T follicular helper cell (primary cell): ENCODE results near the gene ZNF684.
"Not testable (repeated sequence)": the region's sequence is repeated elsewhere in the genome, so short reads cannot be mapped to it uniquely, and the experiment has no call there.

Experiments
- DNase-seq: peaks from one replicate; pipeline ENCODE4 v3.0.0-alpha.2; 2020; ENCODE audit warnings: low read depth

Gene ZNF684

DNA sequence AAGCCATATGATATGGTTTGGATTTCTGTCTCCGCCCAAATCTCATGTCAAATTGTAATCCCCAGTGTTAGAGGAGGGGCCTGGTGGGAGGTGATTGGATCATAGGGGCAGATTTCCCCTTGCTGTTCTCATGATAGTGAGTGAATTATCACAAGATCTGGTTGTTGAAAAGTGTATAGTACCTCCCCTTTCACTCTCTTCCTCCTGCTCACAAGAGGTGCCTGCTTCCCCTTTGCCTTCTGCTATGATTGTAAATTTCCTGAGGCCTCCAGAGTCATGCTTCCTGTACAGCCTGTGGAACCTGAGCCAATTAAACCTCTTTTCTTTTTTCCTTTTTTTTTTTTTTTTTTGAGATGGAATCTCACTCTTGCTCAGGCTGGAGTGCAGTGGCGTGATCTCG is 43.4 kb downstream of the ZNF684 start:
- DNase-seq = not testable (repeated sequence)

DNA sequence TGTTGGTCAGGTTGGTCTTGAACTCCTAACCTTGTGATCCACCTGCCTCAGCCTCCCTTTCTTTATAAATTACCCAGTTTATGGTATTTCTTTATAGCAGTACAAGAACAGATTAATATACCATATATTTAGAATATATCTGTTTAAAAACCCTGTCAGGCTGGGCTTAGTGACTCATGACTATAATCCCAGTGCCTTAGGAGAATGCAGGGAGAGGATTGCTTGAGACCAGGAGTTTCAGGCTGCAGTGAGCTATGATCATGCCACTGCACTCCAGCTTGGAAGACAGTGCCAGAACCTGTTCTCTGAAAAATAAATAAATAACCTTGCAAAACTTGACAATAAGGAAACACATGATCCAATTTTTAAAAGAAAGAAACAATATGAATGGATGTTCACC is 43.9 kb downstream of the ZNF684 start:
- no peak for DNase-seq

DNA sequence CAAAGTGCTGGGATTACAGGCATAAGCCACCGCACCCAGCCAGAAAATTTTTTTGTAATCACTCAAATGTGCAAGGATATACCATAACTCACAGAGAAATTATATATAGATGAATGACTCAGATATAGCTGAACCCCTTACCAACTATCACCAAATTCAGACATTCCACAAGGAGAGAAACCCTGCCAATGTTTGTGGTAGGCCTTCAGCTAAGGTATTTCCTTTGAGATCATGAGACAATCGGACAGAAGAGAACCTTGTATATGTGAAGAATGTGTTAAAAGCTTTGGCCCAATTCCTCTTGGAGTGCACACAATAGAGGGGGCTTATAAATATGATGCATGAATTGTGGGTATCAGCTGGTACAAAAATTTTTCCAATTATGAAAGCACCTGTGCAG is 50.7 kb downstream of the ZNF684 start:
- no peak for DNase-seq

DNA sequence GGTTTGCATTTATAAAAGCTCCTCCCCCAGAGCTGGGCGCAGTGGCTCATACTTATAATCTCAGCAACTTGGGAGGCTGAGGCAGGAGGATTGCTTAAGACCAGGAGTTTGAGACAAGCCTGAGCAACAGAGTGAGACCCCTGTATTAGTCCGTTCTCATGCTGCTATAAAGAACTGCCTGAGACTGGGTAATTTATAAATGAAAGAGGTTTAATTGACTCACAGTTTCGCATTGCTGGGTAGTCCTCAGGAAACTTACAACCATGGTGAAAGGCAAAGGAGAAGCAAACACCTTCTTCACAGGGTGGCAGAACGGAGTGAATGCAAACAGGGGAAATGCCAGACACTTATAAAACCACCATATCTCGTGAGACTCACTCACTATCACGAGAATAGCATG is 52.5 kb downstream of the ZNF684 start:
- DNase-seq = no peak

DNA sequence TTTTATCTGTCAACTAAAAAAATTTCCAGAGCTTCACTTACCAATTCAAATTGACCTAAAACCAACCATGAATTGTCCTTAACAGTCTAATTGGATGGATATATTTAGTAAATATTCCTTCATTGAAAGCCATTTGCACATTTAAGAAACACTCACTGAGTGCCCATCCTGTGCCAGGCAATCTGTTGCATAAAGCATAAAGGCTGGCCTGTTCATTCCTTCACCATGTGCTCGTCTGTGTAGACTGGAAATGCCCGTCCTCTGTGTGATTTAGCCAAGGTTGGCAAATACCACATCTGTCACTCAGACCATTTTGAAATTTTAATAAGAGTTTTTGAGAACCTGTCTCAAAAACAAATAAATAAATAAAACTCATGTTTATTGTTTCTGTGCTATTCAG is 57.1 kb downstream of the ZNF684 start:
- no peak for DNase-seq

DNA sequence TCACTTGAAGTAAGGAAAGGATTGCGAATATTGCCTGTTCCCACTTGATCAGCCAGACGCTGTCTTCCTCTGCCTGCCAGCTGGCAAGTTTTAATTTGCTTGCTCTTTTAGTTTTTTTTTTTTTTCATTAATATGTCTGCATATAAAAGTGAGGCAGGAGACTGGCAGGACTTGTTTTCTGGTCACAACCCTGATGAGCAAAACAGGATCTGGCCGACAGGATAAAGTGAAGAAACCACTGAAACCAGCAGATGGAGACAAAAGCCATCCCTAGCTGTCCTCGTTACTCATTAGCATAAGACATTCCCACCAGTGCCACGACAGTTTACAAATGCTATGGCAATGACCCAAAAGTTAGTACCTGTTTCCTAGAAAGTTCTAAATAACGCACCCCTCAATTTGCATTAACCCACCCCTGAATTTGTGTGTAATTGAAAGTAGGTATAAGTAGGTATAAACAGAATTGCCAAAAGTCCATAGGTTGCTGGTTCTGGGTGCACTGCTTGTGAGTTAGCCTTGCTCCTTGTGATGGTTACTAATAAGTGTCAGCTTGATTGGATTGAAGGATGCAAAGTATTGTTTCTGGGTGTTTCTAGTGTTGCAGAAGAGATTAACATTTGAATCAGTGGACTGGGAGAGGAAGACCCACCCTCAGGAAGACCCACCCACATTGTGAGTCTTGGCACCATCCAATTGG is 60.8 kb downstream of the ZNF684 start:
- DNase-seq = no peak

DNA sequence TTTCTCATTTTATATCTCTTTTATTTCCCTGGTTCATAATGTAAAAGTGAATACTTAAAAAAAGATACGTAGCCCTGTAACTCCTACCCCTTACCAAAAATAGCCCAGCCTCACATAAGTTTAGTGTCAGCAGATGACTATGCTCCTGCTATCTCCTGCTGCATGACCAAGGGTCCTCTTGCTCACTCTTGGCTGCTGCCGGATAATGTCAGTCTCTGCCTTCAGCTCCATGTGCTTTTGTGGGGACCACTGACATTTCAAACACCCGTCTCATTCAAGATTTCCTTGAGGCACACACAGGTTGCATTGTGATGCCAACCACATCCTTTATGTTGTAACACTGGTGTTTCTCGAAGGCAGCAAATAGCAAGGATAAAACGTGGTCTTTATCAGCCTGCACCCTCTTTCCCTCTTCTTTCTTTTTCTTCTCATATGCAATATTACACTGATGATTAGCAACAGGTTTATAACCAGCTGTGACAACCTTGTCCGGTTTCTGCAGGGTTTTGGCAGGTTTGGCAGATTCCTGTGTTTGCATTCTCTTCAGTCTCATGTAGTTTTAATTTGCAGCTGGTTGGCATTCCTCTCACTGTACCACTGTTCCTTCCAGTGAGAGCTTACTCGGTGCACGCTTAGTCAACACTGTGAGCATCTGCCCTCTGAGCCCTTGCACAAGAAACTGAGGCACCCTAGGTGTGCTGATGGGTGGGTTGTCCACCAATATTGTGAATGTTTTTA is 62.2 kb downstream of the ZNF684 start:
- no peak for DNase-seq

DNA sequence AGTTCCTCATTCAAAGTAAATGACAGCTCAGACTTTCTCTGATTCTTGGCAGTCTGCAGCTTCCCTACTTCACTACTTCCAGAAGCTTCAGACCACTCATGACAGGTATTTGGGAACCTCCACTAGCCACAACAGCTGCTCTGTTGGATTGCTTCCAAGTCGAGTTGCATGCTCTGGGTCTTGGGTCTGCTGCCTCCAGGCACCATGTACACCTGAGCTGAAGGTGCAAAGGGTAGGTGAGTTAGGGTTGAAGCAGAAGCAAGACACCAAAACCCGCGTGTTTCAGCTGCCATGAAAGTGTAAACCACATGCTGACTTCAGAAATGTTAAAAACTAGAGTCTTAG is 62.7 kb downstream of the ZNF684 start:
- DNase-seq = no peak

DNA sequence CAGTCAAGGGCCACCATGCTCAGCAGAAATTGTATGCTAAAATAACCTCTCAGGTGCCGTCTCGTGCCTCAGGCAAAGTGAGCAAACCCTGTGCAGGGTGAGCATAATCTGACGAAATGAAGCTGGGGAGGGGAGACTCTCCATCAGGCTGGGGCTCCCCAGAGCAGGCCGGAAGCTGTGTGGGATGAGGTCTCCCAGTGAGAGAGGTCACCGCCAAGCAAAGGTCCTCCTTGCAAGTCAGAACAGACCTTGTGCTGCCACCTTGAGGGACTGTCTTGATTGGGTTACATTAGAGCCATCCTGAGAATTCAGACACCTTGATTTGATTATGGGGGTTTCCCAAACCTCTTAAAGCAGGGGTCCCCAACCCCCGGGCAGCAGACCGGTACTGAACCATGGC is 64.2 kb downstream of the ZNF684 start:
- no peak for DNase-seq
